Osteoblast (primary cell): ENCODE results near the gene FAM180A. TPM values are rescaled to one million over a fixed set of nuclear protein-coding genes. Genes with fewer than 3 reads are reported as not detected.

Experiments
- DNase-seq: peaks from one replicate; pipeline ENCODE4 v3.0.0; 2011; ENCODE audit warnings: low spot score, mixed read lengths; ENCODE audit not compliant: insufficient read length; ENCODE audit errors: missing footprints
- H2AFZ ChIP-seq: 2 replicates; pipeline ENCODE4 v1.6.0; 2011; ENCODE audit warnings: mild to moderate bottlenecking, low read length
- H3K27ac ChIP-seq: 2 replicates; pipeline ENCODE4 v1.5.1; 2011; ENCODE audit warnings: mild to moderate bottlenecking, low read depth, low read length, moderate library complexity
- H3K27me3 ChIP-seq: 2 replicates; pipeline ENCODE4 v1.6.0; 2012; ENCODE audit warnings: mild to moderate bottlenecking, control low read depth, inconsistent platforms, low read length, moderate library complexity; ENCODE audit not compliant: insufficient read depth
- H3K36me3 ChIP-seq: 2 replicates; pipeline ENCODE4 v1.5.1; 2011; ENCODE audit warnings: mild to moderate bottlenecking, low read length, control low read depth, moderate library complexity; ENCODE audit not compliant: insufficient read depth
- H3K4me1 ChIP-seq: 2 replicates; pipeline ENCODE4 v1.5.1; 2011; ENCODE audit warnings: mild to moderate bottlenecking, low read length, control low read depth, moderate library complexity; ENCODE audit not compliant: insufficient read depth
- H3K4me2 ChIP-seq: 2 replicates; pipeline ENCODE4 v1.6.0; 2011; ENCODE audit warnings: mild to moderate bottlenecking, low read length; ENCODE audit not compliant: insufficient read depth
- H3K4me3 ChIP-seq: fragments of 200-600 bp; sonication (generic); 3 replicates; pipeline ENCODE4 v1.5.1; 2012; ENCODE audit warnings: mild to moderate bottlenecking, low read length, inconsistent platforms; ENCODE audit not compliant: insufficient read depth
- H3K79me2 ChIP-seq: 2 replicates; pipeline ENCODE4 v1.6.0; 2012; ENCODE audit warnings: mild to moderate bottlenecking, low read length, control low read depth, inconsistent platforms; ENCODE audit not compliant: insufficient read depth
- H3K9me3 ChIP-seq: 2 replicates; pipeline ENCODE4 v1.5.1; 2011; ENCODE audit warnings: low read depth, low read length, control low read depth
- H4K20me1 ChIP-seq: 2 replicates; pipeline ENCODE4 v1.6.0; 2012; ENCODE audit warnings: mild to moderate bottlenecking, low read length, control low read depth; ENCODE audit not compliant: insufficient read depth
- total RNA-seq: library from RNA; depleted of rRNA; stranded (reverse); fragments of >200 nt; gene quantifications from 2 replicates; pipeline ENCODE4 v1.2.3, GENCODE V29; 2012
- TF ChIP-seq, protein P1 (sequence below): IDR thresholded peaks from 2 replicates; pipeline ENCODE4 v1.5.1; 2011; ENCODE audit warnings: mild to moderate bottlenecking, low read depth, low read length, moderate library complexity; ENCODE audit errors: extremely low read depth

The FAM180A gene
- total RNA-seq, 1 donor = 23.5 TPM

GRCh38 chr7:135708041-135708440, 40.6 kb downstream of the FAM180A start:
- H3K9me3 ChIP-seq = no peaks in the 10 kb centered on the region
- no peak overlapping the region for H2AFZ ChIP-seq
- no peak overlapping the region for H3K27ac ChIP-seq
- no peaks in the 10 kb centered on the region for H3K79me2 ChIP-seq
- H3K4me1 ChIP-seq = no peaks in the 10 kb centered on the region
- TF ChIP-seq, protein P1, sequence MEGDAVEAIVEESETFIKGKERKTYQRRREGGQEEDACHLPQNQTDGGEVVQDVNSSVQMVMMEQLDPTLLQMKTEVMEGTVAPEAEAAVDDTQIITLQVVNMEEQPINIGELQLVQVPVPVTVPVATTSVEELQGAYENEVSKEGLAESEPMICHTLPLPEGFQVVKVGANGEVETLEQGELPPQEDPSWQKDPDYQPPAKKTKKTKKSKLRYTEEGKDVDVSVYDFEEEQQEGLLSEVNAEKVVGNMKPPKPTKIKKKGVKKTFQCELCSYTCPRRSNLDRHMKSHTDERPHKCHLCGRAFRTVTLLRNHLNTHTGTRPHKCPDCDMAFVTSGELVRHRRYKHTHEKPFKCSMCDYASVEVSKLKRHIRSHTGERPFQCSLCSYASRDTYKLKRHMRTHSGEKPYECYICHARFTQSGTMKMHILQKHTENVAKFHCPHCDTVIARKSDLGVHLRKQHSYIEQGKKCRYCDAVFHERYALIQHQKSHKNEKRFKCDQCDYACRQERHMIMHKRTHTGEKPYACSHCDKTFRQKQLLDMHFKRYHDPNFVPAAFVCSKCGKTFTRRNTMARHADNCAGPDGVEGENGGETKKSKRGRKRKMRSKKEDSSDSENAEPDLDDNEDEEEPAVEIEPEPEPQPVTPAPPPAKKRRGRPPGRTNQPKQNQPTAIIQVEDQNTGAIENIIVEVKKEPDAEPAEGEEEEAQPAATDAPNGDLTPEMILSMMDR = no peak
- no peak for DNase-seq
- H3K4me2 ChIP-seq = no peak overlapping the region
- no peaks in the 10 kb centered on the region for H4K20me1 ChIP-seq
- H3K4me3 ChIP-seq = no peak overlapping the region
- H3K27me3 ChIP-seq = no peaks in the 10 kb centered on the region
- no peaks in the 10 kb centered on the region for H3K36me3 ChIP-seq

DNA sequence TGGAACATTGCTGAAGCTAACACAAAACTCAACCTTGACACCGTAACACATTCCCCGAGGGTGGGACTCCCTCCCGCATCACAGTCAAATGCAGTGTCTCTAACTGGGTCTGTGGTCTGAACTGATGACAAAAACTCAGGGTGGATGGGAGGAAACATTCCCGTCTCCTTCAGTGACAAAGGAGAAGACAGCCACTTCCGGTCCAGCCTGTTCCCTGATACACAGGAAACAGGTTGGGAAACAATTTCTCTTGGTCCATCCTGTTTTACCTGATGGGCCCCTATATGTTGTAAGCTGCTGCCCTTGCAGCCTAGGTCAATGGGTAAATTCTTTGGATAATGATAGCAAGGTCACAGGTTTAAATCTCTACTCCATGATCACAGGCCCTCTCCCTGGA, 41.0 kb downstream of the FAM180A start:
- Histone ChIP-seq H3K4me1 (no peaks in the 10 kb centered on the region), H3K79me2 (no peaks in the 10 kb centered on the region), H3K9me3 (no peaks in the 10 kb centered on the region), H3K4me2 (no peak overlapping the region), H3K27me3 (no peaks in the 10 kb centered on the region), H3K27ac (no peak overlapping the region), H3K36me3 (no peaks in the 10 kb centered on the region), H4K20me1 (no peaks in the 10 kb centered on the region), H2AFZ (no peak overlapping the region), H3K4me3 (no peak overlapping the region)
- TF ChIP-seq, protein P1 = no peak
- no peak for DNase-seq

- H3K9me3 ChIP-seq = no peaks in the 10 kb centered on the region
- no peaks in the 10 kb centered on the region for H3K36me3 ChIP-seq
- no peaks in the 10 kb centered on the region for H3K27me3 ChIP-seq
- H3K4me1 ChIP-seq = no peaks in the 10 kb centered on the region
- no peak overlapping the region for H3K4me3 ChIP-seq
- no peaks in the 10 kb centered on the region for H4K20me1 ChIP-seq
- no peak for DNase-seq
- TF ChIP-seq, protein P1 = no peak
- no peak overlapping the region for H2AFZ ChIP-seq
- no peaks in the 10 kb centered on the region for H3K79me2 ChIP-seq
- no peak overlapping the region for H3K27ac ChIP-seq
- no peak overlapping the region for H3K4me2 ChIP-seq
These were observed 41.6 kb downstream of the FAM180A start for GRCh38 chr7:135706858-135707569.

DNA sequence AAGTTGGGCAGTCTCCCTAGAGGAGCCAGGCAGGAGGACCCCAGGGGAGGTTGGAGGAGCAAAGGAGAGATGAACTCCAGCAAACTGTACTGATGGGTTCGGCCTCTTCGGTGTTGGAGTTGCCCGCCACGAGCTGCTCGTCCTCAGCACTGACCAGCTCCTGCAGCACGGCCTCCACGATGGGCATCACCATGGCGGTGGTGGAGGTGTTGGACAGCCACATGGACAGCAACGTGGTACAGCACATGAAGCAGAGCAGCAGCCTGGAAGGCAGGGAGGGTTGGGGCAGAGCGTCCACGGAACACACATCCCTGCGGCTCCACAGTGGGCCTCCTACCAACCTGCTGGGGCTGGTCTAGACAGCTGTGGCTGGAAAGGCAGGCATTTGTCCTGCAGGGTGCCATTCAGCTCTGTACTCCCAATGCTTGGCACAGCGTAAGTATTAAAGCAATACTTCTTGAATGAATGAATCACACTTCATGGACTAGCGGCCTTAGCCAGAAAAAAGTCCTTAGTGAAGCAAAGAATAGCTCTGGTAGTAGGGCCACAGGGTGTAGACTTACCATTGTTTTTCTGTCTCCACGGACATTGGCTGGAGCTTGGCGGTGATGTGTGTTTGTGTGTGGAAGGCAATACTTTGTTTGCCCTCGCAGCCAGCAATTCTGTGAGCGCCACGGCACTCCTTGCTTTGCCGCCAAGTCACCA, 42.4 kb downstream of the FAM180A start:
- H3K4me3 ChIP-seq = no peak overlapping the region
- no peaks in the 10 kb centered on the region for H3K9me3 ChIP-seq
- no peaks in the 10 kb centered on the region for H4K20me1 ChIP-seq
- H3K4me1 ChIP-seq = no peaks in the 10 kb centered on the region
- H3K27me3 ChIP-seq = no peaks in the 10 kb centered on the region
- TF ChIP-seq, protein P1 = no peak
- DNase-seq = no peak
- H3K4me2 ChIP-seq = no peak overlapping the region
- no peak overlapping the region for H2AFZ ChIP-seq
- no peak overlapping the region for H3K27ac ChIP-seq
- no peaks in the 10 kb centered on the region for H3K79me2 ChIP-seq
- no peaks in the 10 kb centered on the region for H3K36me3 ChIP-seq
